NT2/D1 (cell line): Measurements from ENCODE around the gene TTC17.

Experiments
- SUZ12 ChIP-seq: IDR thresholded peaks from 2 replicates; pipeline ENCODE4 v1.6.1; 2011; ENCODE audit not compliant: insufficient read length, insufficient read depth; ENCODE audit errors: extremely low read depth
- YY1 ChIP-seq: IDR thresholded peaks from 2 replicates; pipeline ENCODE4 v1.6.1; 2011; ENCODE audit not compliant: insufficient read length, insufficient read depth

- TF ChIP-seq YY1 (no peak), SUZ12 (no peak)
These were observed 85.1 kb downstream of the TTC17 start for GRCh38 chr11:43443811-43444210.
